CD4-positive, CD25-positive, alpha-beta regulatory T cell (primary cell): Measurements from ENCODE around the gene TMEM161A. TPM values are rescaled to one million over a fixed set of nuclear protein-coding genes. Genes with fewer than 3 reads are reported as not detected.
"Not testable (repeated sequence)": the region's sequence is repeated elsewhere in the genome, so short reads cannot be mapped to it uniquely, and the experiment has no call there.

Experiments used
- ATAC-seq, 2 donors: fragments of 150-1000 bp; cut with Tn5 transposase; one replicate each; pipeline ENCODE4 v1.10.0; 2021; ENCODE audit warnings: low read depth in 2 of 2, moderate number of reproducible peaks in 2 of 2, moderate library complexity in 1 of 2
- DNase-seq, 3 donors: peaks; one replicate each; pipeline versions ENCODE4 v3.0.0 to v3.0.0-alpha.2; 2012 to 2022; ENCODE audit warnings: mixed read lengths in 1 of 3
- H3K27ac ChIP-seq: one replicate; pipeline ENCODE4 v1.7.0; 2013; ENCODE audit warnings: mild to moderate bottlenecking, low read length; ENCODE audit not compliant: insufficient read depth, poor library complexity, severe bottlenecking
- H3K27me3 ChIP-seq: one replicate; pipeline ENCODE4 v1.7.0; 2013; ENCODE audit warnings: low read length; ENCODE audit not compliant: control insufficient read depth, insufficient read depth
- H3K36me3 ChIP-seq: one replicate; pipeline ENCODE4 v1.7.0; 2013; ENCODE audit warnings: mild to moderate bottlenecking, low read length, moderate library complexity; ENCODE audit not compliant: control insufficient read depth, insufficient read depth
- H3K4me1 ChIP-seq: 2 replicates; pipeline ENCODE4 v1.7.0; 2013; ENCODE audit warnings: mild to moderate bottlenecking, low read length; ENCODE audit not compliant: insufficient read depth, control insufficient read depth, poor library complexity, severe bottlenecking
- H3K4me3 ChIP-seq: one replicate; pipeline ENCODE4 v1.7.0; 2013; ENCODE audit warnings: low read depth, mild to moderate bottlenecking, low read length, moderate library complexity
- H3K9me3 ChIP-seq, 2 experiments: 1 replicate in 1 of 2; 2 replicates in 1 of 2; pipeline ENCODE4 v1.7.0; 2013; ENCODE audit warnings: low read length in 2 of 2, mild to moderate bottlenecking in 1 of 2, moderate library complexity in 1 of 2; ENCODE audit not compliant: control insufficient read depth in 2 of 2
- H3K27ac Mint-ChIP-seq, 3 donors: one replicate each; pipeline ENCODE4 v1.8.0; 2020 to 2022; ENCODE audit warnings: mild to moderate bottlenecking in 3 of 3, mixed read lengths in 3 of 3, moderate library complexity in 2 of 3
- H3K27me3 Mint-ChIP-seq: one replicate; pipeline ENCODE4 v1.8.0; 2022; ENCODE audit warnings: mild to moderate bottlenecking, mixed read lengths
- H3K36me3 Mint-ChIP-seq: one replicate; pipeline ENCODE4 v1.8.0; 2020; ENCODE audit warnings: mixed read lengths
- H3K4me1 Mint-ChIP-seq, 4 donors: one replicate each; pipeline ENCODE4 v1.8.0; 2020 to 2022; ENCODE audit warnings: mixed read lengths in 4 of 4, mild to moderate bottlenecking in 1 of 4
- H3K4me3 Mint-ChIP-seq, 4 donors: one replicate each; pipeline ENCODE4 v1.8.0; 2020 to 2022; ENCODE audit warnings: mild to moderate bottlenecking in 4 of 4, mixed read lengths in 4 of 4, moderate library complexity in 3 of 4
- H3K9me3 Mint-ChIP-seq, 7 donors: one replicate each; pipeline ENCODE4 v1.8.0; 2020 to 2022; ENCODE audit warnings: mixed read lengths in 7 of 7, mild to moderate bottlenecking in 3 of 7, moderate library complexity in 2 of 7
- polyA plus RNA-seq, 4 donors: library from polyadenylated mRNA; unstranded; fragments of 300-500 nt; fragmentation: Illumina TruSeq; gene quantifications; one replicate each; pipeline ENCODE4 v1.2.3, GENCODE V29; 2021
- total RNA-seq: library from RNA; stranded (reverse); gene quantifications from one replicate; pipeline ENCODE4 v1.2.3, GENCODE V29; 2022

The TMEM161A gene
- total and polyA plus RNA-seq, 5 donors from 2014 or later: 15.6 to 26.0 (median 24.1) TPM

- no peak for DNase-seq
- Mint-ChIP-seq H3K36me3 (peaks cover 21% of the 10 kb centered on the region), H3K9me3 (peaks cover 0 to 2% (median 0%) of the 10 kb centered on the region in 7 donors), H3K27me3 (no peaks in the 10 kb centered on the region), H3K4me3 (no peak overlapping the region), H3K27ac (no peak overlapping the region), H3K4me1 (peaks cover 0 to 2% (median 0%) of the 10 kb centered on the region in 4 donors)
- no peak overlapping the region for H3K27ac ChIP-seq
- peaks cover 12% of the 10 kb centered on the region for H3K36me3 ChIP-seq
- no peak for ATAC-seq
- no peaks in the 10 kb centered on the region for H3K9me3 ChIP-seq
- no peak overlapping the region for H3K4me3 ChIP-seq
- no peaks in the 10 kb centered on the region for H3K27me3 ChIP-seq
- no peaks in the 10 kb centered on the region for H3K4me1 ChIP-seq
Measured at GRCh38 chr19:19151418-19151817, 13.1 kb upstream of the TMEM161A start.

DNA sequence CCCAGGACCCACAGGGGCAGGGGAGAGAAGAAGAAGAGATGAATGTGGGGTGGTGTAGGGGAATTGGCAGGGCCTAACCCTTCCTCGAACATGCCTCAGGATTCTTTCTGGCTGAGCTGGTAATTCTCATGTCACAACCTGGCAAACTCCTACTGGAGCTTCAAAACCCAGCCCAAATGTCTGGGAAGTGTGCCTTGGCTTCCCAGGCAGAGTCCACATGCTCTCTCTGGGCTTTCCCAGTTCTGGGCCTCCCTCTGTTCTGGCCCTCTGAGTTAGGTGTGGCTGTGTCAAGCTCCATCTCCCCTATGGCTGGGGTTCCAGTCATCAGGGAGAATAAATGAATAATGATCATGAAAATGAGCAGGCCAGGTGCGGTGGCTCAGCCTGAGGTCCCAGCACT is 11.2 kb upstream of the TMEM161A start:
- Histone ChIP-seq H3K36me3 (peaks cover 12% of the 10 kb centered on the region), H3K9me3 (no peaks in the 10 kb centered on the region), H3K4me1 (peaks cover 7% of the 10 kb centered on the region), H3K27ac (no peak overlapping the region), H3K4me3 (no peak overlapping the region), H3K27me3 (no peaks in the 10 kb centered on the region)
- H3K9me3 Mint-ChIP-seq: no peaks in the 10 kb centered on the region
- DNase-seq (no peak), ATAC-seq (no peak)
- no peak overlapping the region for H3K4me3 Mint-ChIP-seq
- no peaks in the 10 kb centered on the region for H3K27me3 Mint-ChIP-seq
- H3K36me3 Mint-ChIP-seq: peaks cover 12% of the 10 kb centered on the region
- H3K4me1 Mint-ChIP-seq: peaks cover 0 to 5% (median 0%) of the 10 kb centered on the region in 4 donors
- H3K27ac Mint-ChIP-seq: no peak overlapping the region

DNA sequence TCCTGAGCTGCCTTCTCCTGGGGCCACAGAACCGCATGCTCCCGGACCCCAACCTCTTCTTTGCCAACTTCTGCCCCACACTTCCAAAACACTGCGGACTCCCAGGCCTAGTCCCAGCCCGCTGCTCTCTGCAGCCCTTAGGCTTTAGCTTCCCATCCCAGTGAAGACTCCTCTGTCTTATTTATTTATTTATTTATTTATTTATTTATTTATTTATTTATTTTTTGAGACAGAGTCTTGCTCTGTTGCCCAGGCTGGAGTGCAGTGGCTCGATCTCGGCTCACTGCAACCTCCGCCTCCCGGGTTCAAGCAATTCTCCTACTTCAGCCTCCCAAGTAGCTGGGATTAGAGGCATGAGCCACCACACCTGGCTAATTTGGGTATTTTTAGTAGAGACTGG is 10.2 kb upstream of the TMEM161A start:
- H3K27ac ChIP-seq, H3K4me3 ChIP-seq, ATAC-seq, H3K4me3 Mint-ChIP-seq, H3K9me3 ChIP-seq, H3K4me1 ChIP-seq, DNase-seq, H3K27me3 Mint-ChIP-seq, H3K4me1 Mint-ChIP-seq, H3K9me3 Mint-ChIP-seq, H3K27ac Mint-ChIP-seq, H3K27me3 ChIP-seq: not testable (repeated sequence)
- peaks cover 12% of the 10 kb centered on the region for H3K36me3 Mint-ChIP-seq
- peaks cover 12% of the 10 kb centered on the region for H3K36me3 ChIP-seq

GRCh38 chr19:19147344-19147743 is 9.1 kb upstream of the TMEM161A start:
- no peak for ATAC-seq

GRCh38 chr19:19146865-19147264 is 8.6 kb upstream of the TMEM161A start:
- Mint-ChIP-seq H3K36me3 (peaks cover 12% of the 10 kb centered on the region), H3K4me3 (no peak overlapping the region), H3K27ac (no peak overlapping the region), H3K9me3 (no peaks in the 10 kb centered on the region), H3K4me1 (peaks cover 0 to 5% (median 0%) of the 10 kb centered on the region in 4 donors), H3K27me3 (no peaks in the 10 kb centered on the region)
- H3K4me1 ChIP-seq: peaks cover 7% of the 10 kb centered on the region
- no peak overlapping the region for H3K27ac ChIP-seq
- DNase-seq: no peak
- peaks cover 12% of the 10 kb centered on the region for H3K36me3 ChIP-seq
- no peak overlapping the region for H3K4me3 ChIP-seq
- H3K9me3 ChIP-seq: no peaks in the 10 kb centered on the region
- no peaks in the 10 kb centered on the region for H3K27me3 ChIP-seq
- ATAC-seq: no peak

More at GRCh38 chr19:19147344-19147743, 9.1 kb upstream of the TMEM161A start:
- H3K9me3 Mint-ChIP-seq: no peaks in the 10 kb centered on the region
- no peak overlapping the region for H3K4me3 ChIP-seq
- no peaks in the 10 kb centered on the region for H3K27me3 ChIP-seq
- DNase-seq: no peak
- peaks cover 12% of the 10 kb centered on the region for H3K36me3 ChIP-seq
- no peak overlapping the region for H3K4me3 Mint-ChIP-seq
- no peaks in the 10 kb centered on the region for H3K9me3 ChIP-seq
- H3K4me1 Mint-ChIP-seq: peaks cover 0 to 5% (median 0%) of the 10 kb centered on the region in 4 donors
- H3K27me3 Mint-ChIP-seq: no peaks in the 10 kb centered on the region
- no peak overlapping the region for H3K27ac ChIP-seq
- peaks cover 7% of the 10 kb centered on the region for H3K4me1 ChIP-seq
- no peak overlapping the region for H3K27ac Mint-ChIP-seq
- H3K36me3 Mint-ChIP-seq: peaks cover 12% of the 10 kb centered on the region

DNA sequence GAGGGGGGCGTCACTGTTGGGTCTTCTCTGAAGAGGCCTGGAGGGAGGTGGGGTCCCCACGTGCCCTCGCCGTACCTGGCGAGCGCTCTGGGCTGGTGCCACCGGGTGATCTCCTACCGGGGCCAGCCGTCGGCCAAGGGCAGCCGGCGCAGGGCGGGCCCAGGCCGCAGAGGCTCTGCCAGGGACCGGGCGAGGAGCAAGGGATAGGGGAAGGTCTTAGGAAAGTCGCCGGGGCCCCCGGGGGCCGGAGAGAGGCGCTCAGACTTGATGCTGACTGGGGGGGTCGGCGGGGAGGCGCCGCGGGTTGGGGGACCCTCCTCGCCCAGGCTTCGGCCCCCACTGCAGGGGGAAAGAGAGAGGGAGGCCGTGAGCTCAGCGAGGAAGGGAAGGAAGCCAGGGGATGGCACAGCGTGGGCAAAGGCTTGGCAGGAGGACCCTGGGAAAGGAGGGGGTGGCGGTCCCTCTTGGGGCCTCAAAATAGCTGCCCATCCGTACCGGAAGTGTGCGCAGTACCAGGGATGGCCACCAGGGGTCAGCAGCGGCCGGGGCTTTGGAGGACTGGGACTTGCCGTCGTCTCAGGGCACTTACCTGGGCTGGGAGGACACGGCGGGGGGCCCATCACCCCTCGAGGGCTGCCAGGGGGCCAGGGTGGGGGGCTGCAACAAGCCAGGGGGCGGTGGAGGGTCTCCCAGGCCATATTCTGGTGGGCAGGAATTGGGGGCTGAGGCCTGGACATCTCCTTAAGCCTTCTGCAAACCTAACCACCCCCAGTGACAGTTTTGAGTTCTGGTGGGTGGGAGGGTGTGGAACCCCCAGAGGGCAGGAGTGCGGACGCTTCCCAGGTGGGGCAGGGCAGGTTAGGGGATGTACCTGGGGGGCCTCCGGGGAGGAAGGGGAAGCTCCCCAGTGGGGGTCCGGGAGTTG is 7.7 kb upstream of the TMEM161A start:
- no peak overlapping the region for H3K27ac ChIP-seq
- Mint-ChIP-seq H3K9me3 (no peaks in the 10 kb centered on the region), H3K4me3 (no peak overlapping the region), H3K27me3 (no peaks in the 10 kb centered on the region), H3K36me3 (peaks cover 12% of the 10 kb centered on the region), H3K27ac (no peak overlapping the region), H3K4me1 (peaks cover 0 to 5% (median 0%) of the 10 kb centered on the region in 4 donors)
- H3K4me1 ChIP-seq: peaks cover 7% of the 10 kb centered on the region
- no peaks in the 10 kb centered on the region for H3K27me3 ChIP-seq
- H3K36me3 ChIP-seq: peaks cover 12% of the 10 kb centered on the region
- ATAC-seq: peak; percentile 84 to 86
- DNase-seq: peak; percentile 75 to 82 (median 80)
- no peak overlapping the region for H3K4me3 ChIP-seq
- H3K9me3 ChIP-seq: no peaks in the 10 kb centered on the region

DNA sequence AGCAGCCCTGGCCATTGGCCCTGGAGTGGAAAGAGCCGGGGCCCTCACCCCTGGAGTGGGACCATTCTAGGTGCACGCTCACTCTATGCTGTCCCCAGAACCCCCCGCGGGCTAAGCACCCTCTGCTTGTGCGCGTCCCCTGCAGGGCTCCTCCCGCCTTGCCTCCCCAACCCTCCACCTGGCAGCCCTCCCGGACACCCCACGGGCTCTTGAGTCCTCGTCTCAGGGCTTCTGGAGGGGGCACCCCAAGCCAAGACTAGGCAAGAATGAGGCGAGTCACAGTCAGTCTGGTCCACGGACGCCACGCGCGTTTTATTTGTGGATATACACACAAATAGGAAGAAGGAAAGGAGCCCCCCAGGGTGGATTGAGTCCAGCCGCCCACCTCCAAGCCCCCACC is 7.0 kb upstream of the TMEM161A start:
- Histone ChIP-seq H3K4me3 (no peak overlapping the region), H3K36me3 (peaks cover 12% of the 10 kb centered on the region), H3K9me3 (no peaks in the 10 kb centered on the region), H3K27ac (no peak overlapping the region), H3K27me3 (no peaks in the 10 kb centered on the region), H3K4me1 (peaks cover 7% of the 10 kb centered on the region)
- peaks cover 12% of the 10 kb centered on the region for H3K36me3 Mint-ChIP-seq
- no peak for DNase-seq
- H3K27me3 Mint-ChIP-seq: no peaks in the 10 kb centered on the region
- no peak overlapping the region for H3K4me3 Mint-ChIP-seq
- no peak overlapping the region for H3K27ac Mint-ChIP-seq
- no peaks in the 10 kb centered on the region for H3K9me3 Mint-ChIP-seq
- peaks cover 0 to 5% (median 0%) of the 10 kb centered on the region in 4 donors for H3K4me1 Mint-ChIP-seq
- no peak for ATAC-seq

- Histone ChIP-seq H3K36me3 (no peaks in the 10 kb centered on the region), H3K9me3 (no peaks in the 10 kb centered on the region), H3K27me3 (no peaks in the 10 kb centered on the region), H3K4me1 (peaks cover 16% of the 10 kb centered on the region), H3K4me3 (no peak overlapping the region), H3K27ac (no peak overlapping the region)
- Mint-ChIP-seq H3K9me3 (no peaks in the 10 kb centered on the region), H3K4me1 (peaks cover 6 to 29% (median 15%) of the 10 kb centered on the region in 4 donors), H3K4me3 (peak overlapping the region in 1 of 4 donors; percentile 38), H3K27me3 (no peaks in the 10 kb centered on the region), H3K27ac (no peak overlapping the region), H3K36me3 (no peaks in the 10 kb centered on the region)
- ATAC-seq (no peak), DNase-seq (no peak)
Measured at GRCh38 chr19:19142347-19142746, 4.1 kb upstream of the TMEM161A start.
